HepG2 (cell line): ENCODE data around the gene MTHFD1L. TPM values are rescaled to one million over a fixed set of nuclear protein-coding genes. Genes with fewer than 3 reads are reported as not detected.
A peak's percentile ranks its signal among the peaks of the same experiment; 100 is the strongest.

Experiments used
- ARID4A ChIP-seq: sonication (generic); formaldehyde crosslinking; IDR thresholded peaks from 2 replicates; pipeline ENCODE4 v1.5.0; 2020; ENCODE audit warnings: mild to moderate bottlenecking, missing genetic modification reagents, borderline replicate concordance
- CERS6 ChIP-seq: sonication (generic); formaldehyde crosslinking; IDR thresholded peaks from 2 replicates; pipeline ENCODE4 v1.5.0; 2020; ENCODE audit warnings: missing genetic modification reagents
- ELK4 ChIP-seq: sonication (generic); formaldehyde crosslinking; IDR thresholded peaks from 2 replicates; pipeline ENCODE4 v1.9.0; 2021; ENCODE audit warnings: missing genetic modification reagents, borderline replicate concordance
- JUN ChIP-seq: sonication (generic); formaldehyde crosslinking; IDR thresholded peaks from 2 replicates; pipeline ENCODE4 v1.4.0; 2020; ENCODE audit warnings: mild to moderate bottlenecking, missing genetic modification reagents
- MAF1 ChIP-seq: sonication (generic); formaldehyde crosslinking; IDR thresholded peaks from 2 replicates; pipeline ENCODE4 v1.5.0; 2020; ENCODE audit warnings: missing genetic modification reagents, borderline replicate concordance
- MXD1 ChIP-seq: sonication (generic); formaldehyde crosslinking; IDR thresholded peaks from 2 replicates; pipeline ENCODE4 v1.4.0; 2020; ENCODE audit warnings: mild to moderate bottlenecking, missing genetic modification reagents
- REPIN1 ChIP-seq: sonication (generic); formaldehyde crosslinking; IDR thresholded peaks from 2 replicates; pipeline ENCODE4 v1.8.0; 2022; ENCODE audit warnings: missing genetic modification reagents, low read depth, mild to moderate bottlenecking, borderline replicate concordance
- SATB2 ChIP-seq: sonication (generic); formaldehyde crosslinking; IDR thresholded peaks from 2 replicates; pipeline ENCODE4 v1.5.0; 2020; ENCODE audit warnings: missing genetic modification reagents
- SIX4 ChIP-seq: sonication (generic); formaldehyde crosslinking; IDR thresholded peaks from 2 replicates; pipeline ENCODE4 v1.4.0; 2020; ENCODE audit warnings: missing genetic modification reagents
- TFE3 ChIP-seq: IDR thresholded peaks from 2 replicates; pipeline ENCODE4 v1.6.1; 2016
- XBP1 ChIP-seq: sonication (generic); formaldehyde crosslinking; IDR thresholded peaks from 2 replicates; pipeline ENCODE4 v1.5.0; 2020; ENCODE audit warnings: missing genetic modification reagents
- ZC3H13 ChIP-seq: sonication (generic); formaldehyde crosslinking; IDR thresholded peaks from 2 replicates; pipeline ENCODE4 v1.8.1; 2023; ENCODE audit warnings: mild to moderate bottlenecking, missing genetic modification reagents, moderate library complexity
- ZGPAT ChIP-seq: IDR thresholded peaks from 2 replicates; pipeline ENCODE4 v1.6.1; 2016; ENCODE audit warnings: mild to moderate bottlenecking
- ZNF24 ChIP-seq: fragments of 450-650 bp; IDR thresholded peaks from 2 replicates; pipeline ENCODE4 v1.6.1; 2017; ENCODE audit warnings: antibody characterized with exemption, mild to moderate bottlenecking
- ZNF317 ChIP-seq: sonication (generic); formaldehyde crosslinking; IDR thresholded peaks from 2 replicates; pipeline ENCODE4 v1.5.0; 2020; ENCODE audit warnings: mild to moderate bottlenecking, missing genetic modification reagents
- ZNF44 ChIP-seq: sonication (generic); formaldehyde crosslinking; IDR thresholded peaks from 2 replicates; pipeline ENCODE4 v1.5.1; 2020; ENCODE audit warnings: mild to moderate bottlenecking, missing genetic modification reagents
- ZNF775 ChIP-seq: sonication (generic); formaldehyde crosslinking; IDR thresholded peaks from 2 replicates; pipeline ENCODE4 v1.4.0; 2020; ENCODE audit warnings: missing genetic modification reagents, mild to moderate bottlenecking, moderate library complexity, borderline replicate concordance
- ZNF891 ChIP-seq: sonication (generic); formaldehyde crosslinking; IDR thresholded peaks from 2 replicates; pipeline ENCODE4 v1.5.0; 2020; ENCODE audit warnings: mild to moderate bottlenecking, missing genetic modification reagents
- polyA plus RNA-seq, 8 experiments: library from polyadenylated mRNA; depleted of rRNA in 3 of 8; stranded (reverse) in 7 of 8; unstranded in 1 of 8; fragments of >200 nt; fragmentation: Illumina TruSeq in 4 of 8; extraction: Trizol in 4 of 8; gene quantifications; 2 replicates each; pipeline versions ENCODE4 v1.2.1 to v1.2.3, GENCODE V29; 2011 to 2016; ENCODE audit warnings: low read depth in 4 of 8, missing spikeins in 1 of 8, mixed read lengths in 1 of 8; ENCODE audit not compliant: insufficient read depth in 1 of 8
- total RNA-seq, 5 experiments: library from RNA; depleted of rRNA; stranded (reverse); fragments of >200 nt; fragmentation: Illumina TruSeq; extraction: Trizol; gene quantifications; 2 replicates each; pipeline ENCODE4 v1.2.3, GENCODE V29; 2016; ENCODE audit warnings: low read depth in 1 of 5

Gene MTHFD1L
- total and polyA plus RNA-seq, 2 of the 13 experiments (the other 11 are each of a cell fraction or from before 2014, with no cell fraction given): 24.0 to 39.6 TPM

GRCh38 chr6:150866147-150866990 is 867 bp downstream of the MTHFD1L start (continued):
- TF ChIP-seq MXD1: peak; percentile 99
- peak; percentile 100 for TF ChIP-seq ARID4A (CRISPR knock-in tag)
- TF ChIP-seq SATB2 (CRISPR knock-in tag): no peak
- TF ChIP-seq JUN (CRISPR knock-in tag): 0 out of 2 replicates have a peak, but pooled peaks have one; percentile 31
- peak; percentile 55; the same call in 1 of the 2 replicates for TF ChIP-seq SIX4 (CRISPR knock-in tag)
- no peak for TF ChIP-seq CERS6 (CRISPR knock-in tag)
- TF ChIP-seq XBP1 (CRISPR knock-in tag): no peak
- peak; percentile 82; the same call in 1 of the 2 replicates for TF ChIP-seq TFE3 (CRISPR knock-in tag)
- TF ChIP-seq REPIN1 (CRISPR knock-in tag): peak; percentile 93
- TF ChIP-seq ZGPAT: peak; percentile 93
- TF ChIP-seq ZNF891 (CRISPR knock-in tag): peak; percentile 91
- no peak for TF ChIP-seq ZNF775 (CRISPR knock-in tag)
- TF ChIP-seq ELK4 (CRISPR knock-in tag): peak; percentile 34; the same call in 1 of the 2 replicates
- TF ChIP-seq ZC3H13 (CRISPR knock-in tag): peak; percentile 79; the same call in 1 of the 2 replicates
- peak; percentile 53; the same call in 1 of the 2 replicates for TF ChIP-seq MAF1
- peak; percentile 37; the same call in 1 of the 2 replicates for TF ChIP-seq ZNF317 (CRISPR knock-in tag)
- TF ChIP-seq ZNF44 (CRISPR knock-in tag): no peak
- TF ChIP-seq ZNF24: no peak
